Prostate gland (tissue), 2 donors: ENCODE measurements around the gene LSAMP. TPM values are rescaled to one million over a fixed set of nuclear protein-coding genes. Genes with fewer than 3 reads are reported as not detected.

Source experiments
- DNase-seq: peaks from one replicate; pipeline ENCODE4 v3.0.0-alpha.2; 2019; ENCODE audit warnings: low spot score
- H3K27ac ChIP-seq, 2 donors: fragments of 200-600 bp; sonication (generic); 2 replicates each; pipeline ENCODE4 v1.5.1; 2017 to 2019
- H3K27me3 ChIP-seq: fragments of 200-600 bp; sonication (generic); replicated peaks from 2 replicates; pipeline ENCODE4 v1.5.1; 2019; ENCODE audit not compliant: insufficient read depth
- H3K36me3 ChIP-seq, 2 donors: fragments of 200-600 bp; sonication (generic); 1 replicate in 1 of 2; 2 replicates in 1 of 2; pipeline versions ENCODE4 v1.5.1 to v1.8.1; 2017 to 2019
- H3K4me1 ChIP-seq: fragments of 200-600 bp; sonication (generic); replicated peaks from 2 replicates; pipeline ENCODE4 v1.5.1; 2019
- H3K4me3 ChIP-seq, 2 donors: fragments of 200-600 bp; sonication (generic); 2 replicates each; pipeline ENCODE4 v1.5.1; 2017 to 2019
- H3K9me3 ChIP-seq: fragments of 200-600 bp; sonication (generic); 2 replicates; pipeline ENCODE4 v1.5.1; 2017
- POLR2A ChIP-seq: fragments of 450-650 bp; IDR thresholded peaks from one replicate; pipeline ENCODE4 v1.6.1; 2016; ENCODE audit warnings: antibody characterized with exemption, mild to moderate bottlenecking
- POLR2AphosphoS5 ChIP-seq: sonication (generic); formaldehyde crosslinking; IDR thresholded peaks from one replicate; pipeline ENCODE4 v1.6.1; 2017; ENCODE audit warnings: antibody characterized with exemption
- WGBS: methylation state at CpG from one replicate; pipeline ENCODE4 v1.1.5; 2018; 5-methylcytosine and 5-hydroxymethylcytosine counted together
- intact Hi-C: fragments of 100-400 bp; cut with DNase I; formaldehyde crosslinking; loops from one replicate; pipeline ENCODE4 v1.14.2; 2022
- total RNA-seq, 2 donors: library from RNA; depleted of rRNA; stranded (reverse); fragments of >200 nt; gene quantifications; one replicate each; pipeline ENCODE4 v1.1.0, GENCODE V29; 2016
- TF ChIP-seq, protein P1 (sequence below), 4 experiments: fragments of 200-600 bp in 2 of 4; fragments of 450-650 bp in 2 of 4; sonication (generic) in 2 of 4; IDR thresholded peaks; 1 replicate in 3 of 4; 2 replicates in 1 of 4; pipeline ENCODE4 v1.5.1; 2016 to 2019; ENCODE audit warnings: antibody characterized with exemption in 4 of 4, mild to moderate bottlenecking in 2 of 4, moderate library complexity in 2 of 4

The LSAMP gene
- total RNA-seq, 2 donors from 2014 or later = 15.4 to 38.0 TPM

DNA sequence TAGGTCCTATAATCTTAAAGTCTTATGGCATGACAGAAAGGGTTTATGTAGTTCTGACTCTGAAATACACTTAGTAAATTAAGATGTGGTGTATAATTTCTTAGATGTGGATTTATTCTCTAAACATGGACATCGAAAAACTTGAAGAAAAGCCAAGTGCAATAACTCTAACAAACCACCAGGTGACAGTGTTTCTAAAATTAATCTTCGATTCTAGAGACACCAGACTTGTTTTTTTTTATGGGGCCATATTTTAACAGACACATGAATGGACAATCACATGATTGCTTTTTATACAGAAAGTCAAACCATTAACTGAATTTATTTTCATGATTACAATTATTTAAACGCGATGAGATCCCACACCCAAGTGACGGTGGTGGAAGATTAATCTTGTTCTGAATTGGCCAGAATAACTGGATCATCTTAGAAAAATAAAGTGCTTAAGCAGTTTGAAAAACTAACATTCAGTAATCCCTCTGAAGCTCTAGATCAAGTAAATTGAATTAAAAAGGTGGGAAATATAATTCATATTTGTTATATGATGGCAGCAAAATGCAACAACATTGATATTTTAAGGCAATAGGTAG, 305.1 kb downstream of the LSAMP start:
- no peaks in the 10 kb centered on the region for H3K4me1 ChIP-seq
- TF ChIP-seq POLR2AphosphoS5 = no peak
- TF ChIP-seq, protein P1, sequence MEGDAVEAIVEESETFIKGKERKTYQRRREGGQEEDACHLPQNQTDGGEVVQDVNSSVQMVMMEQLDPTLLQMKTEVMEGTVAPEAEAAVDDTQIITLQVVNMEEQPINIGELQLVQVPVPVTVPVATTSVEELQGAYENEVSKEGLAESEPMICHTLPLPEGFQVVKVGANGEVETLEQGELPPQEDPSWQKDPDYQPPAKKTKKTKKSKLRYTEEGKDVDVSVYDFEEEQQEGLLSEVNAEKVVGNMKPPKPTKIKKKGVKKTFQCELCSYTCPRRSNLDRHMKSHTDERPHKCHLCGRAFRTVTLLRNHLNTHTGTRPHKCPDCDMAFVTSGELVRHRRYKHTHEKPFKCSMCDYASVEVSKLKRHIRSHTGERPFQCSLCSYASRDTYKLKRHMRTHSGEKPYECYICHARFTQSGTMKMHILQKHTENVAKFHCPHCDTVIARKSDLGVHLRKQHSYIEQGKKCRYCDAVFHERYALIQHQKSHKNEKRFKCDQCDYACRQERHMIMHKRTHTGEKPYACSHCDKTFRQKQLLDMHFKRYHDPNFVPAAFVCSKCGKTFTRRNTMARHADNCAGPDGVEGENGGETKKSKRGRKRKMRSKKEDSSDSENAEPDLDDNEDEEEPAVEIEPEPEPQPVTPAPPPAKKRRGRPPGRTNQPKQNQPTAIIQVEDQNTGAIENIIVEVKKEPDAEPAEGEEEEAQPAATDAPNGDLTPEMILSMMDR (IDR thresholded peaks at IDR 0.05) = peak; percentile 55 to 90 (median 79)
- H3K27me3 ChIP-seq = no peaks in the 10 kb centered on the region
- DNase-seq = no peak
- no peaks in the 10 kb centered on the region for H3K36me3 ChIP-seq
- H3K4me3 ChIP-seq = no peak overlapping the region
- intact Hi-C loops = loop anchor here (5.0 kb wide), 1 partner anchor 312 kb away; no protein-coding TSS in a partner anchor
- WGBS = 29% methylated on average over 5 of the region's 5 CpGs
- H3K9me3 ChIP-seq = no peaks in the 10 kb centered on the region
- H3K27ac ChIP-seq = no peak overlapping the region

DNA sequence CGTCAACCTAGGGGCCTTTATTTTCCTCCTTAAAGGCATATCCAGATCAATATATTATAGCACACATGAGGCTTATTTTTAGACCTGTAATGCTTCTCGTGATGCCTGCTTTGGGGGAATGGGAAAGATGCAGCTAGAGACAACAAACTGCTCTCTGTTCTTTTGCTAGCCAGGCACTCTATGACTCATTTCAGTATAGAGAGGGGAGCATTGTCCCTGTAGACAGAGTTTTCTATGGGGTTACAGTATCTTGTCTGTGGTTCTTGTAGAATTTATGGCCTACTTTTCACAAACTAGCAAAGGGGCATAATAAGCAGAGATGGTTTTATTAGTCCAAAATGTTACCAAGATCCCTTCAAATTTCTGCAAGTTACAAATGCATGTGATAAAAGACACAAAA, 305.6 kb downstream of the LSAMP start:
- WGBS = 86% methylated on average over 2 of the region's 2 CpGs
- no peak overlapping the region for H3K4me3 ChIP-seq
- no peaks in the 10 kb centered on the region for H3K9me3 ChIP-seq
- TF ChIP-seq POLR2AphosphoS5 (no peak), POLR2A (no peak)
- TF ChIP-seq, protein P1 (IDR thresholded peaks at IDR 0.05) = no peak
- H3K27ac ChIP-seq = no peak overlapping the region
- intact Hi-C loops = loop anchor here (5.0 kb wide), 2 partner anchors 313 to 618 kb away; no protein-coding TSS in a partner anchor
- H3K36me3 ChIP-seq = no peaks in the 10 kb centered on the region
- DNase-seq = no peak
- H3K4me1 ChIP-seq = no peaks in the 10 kb centered on the region
- H3K27me3 ChIP-seq = no peaks in the 10 kb centered on the region

DNA sequence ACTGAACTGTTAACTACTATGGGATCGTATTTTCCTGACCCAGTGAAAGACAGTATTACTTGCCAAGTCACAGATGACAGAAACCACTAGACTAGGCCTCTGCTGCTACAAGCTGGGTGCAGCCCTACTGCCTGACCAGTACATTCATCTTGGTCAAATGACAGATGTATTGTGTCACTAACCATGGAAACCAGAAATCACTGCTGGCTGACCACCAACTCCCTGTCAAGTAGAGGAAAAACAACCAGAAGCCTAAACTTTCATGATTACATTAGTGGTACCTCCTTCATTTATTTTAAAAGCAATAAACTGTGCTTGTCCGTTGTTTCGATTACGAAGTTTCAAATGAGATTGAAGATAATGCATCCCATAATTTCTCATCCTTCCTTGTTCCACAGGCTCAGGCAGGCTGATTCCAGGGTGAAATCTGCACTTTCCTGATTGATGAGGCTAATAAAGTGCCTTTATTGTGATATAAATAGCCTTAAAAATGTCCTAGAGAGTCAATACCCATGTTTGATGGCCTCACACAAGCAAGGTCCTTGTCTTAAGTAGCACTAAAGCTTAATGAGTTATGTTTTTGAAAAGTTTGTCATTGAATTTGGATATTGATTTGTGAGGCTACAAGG, 309.7 kb downstream of the LSAMP start:
- peak; percentile 7 for DNase-seq

DNA sequence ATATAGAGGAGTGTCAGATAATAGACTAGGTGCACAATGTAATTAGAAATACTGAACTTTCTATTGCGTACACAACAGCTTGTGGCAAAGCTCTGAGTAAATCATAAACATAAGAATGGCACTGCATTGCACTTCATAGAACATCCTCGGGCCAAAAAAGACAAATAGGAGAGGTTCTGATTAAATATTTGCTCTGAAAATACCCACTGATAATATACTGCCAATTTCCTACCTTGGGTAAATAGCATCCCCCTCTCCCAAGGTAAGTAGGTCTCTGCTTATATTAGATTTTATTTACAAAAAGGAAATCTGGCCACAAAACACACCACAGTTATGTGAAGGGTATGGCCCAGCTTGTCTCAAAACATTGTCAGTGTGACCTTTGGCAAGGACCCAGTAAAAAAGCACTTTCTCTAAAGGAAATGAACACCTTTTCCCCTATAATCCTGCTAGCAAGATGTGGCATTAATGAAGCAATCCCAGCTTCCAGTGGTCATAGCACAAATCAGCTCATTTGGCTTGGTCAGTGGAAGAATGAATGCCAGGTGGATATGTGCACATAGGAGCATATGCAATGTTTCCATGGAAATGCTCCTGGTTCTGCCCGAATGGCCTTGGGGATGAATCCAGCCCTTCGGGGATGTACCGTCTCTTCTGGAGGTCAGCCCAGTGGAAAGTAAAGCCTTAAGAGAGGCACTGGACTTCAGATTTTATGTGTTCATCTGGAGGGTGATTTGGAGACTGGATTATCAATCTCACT, 315.9 kb downstream of the LSAMP start:
- Histone ChIP-seq H3K9me3 (no peaks in the 10 kb centered on the region), H3K27ac (no peak overlapping the region), H3K4me3 (no peak overlapping the region), H3K36me3 (no peaks in the 10 kb centered on the region), H3K27me3 (no peaks in the 10 kb centered on the region), H3K4me1 (no peaks in the 10 kb centered on the region)
- DNase-seq = no peak
- TF ChIP-seq POLR2A (no peak), POLR2AphosphoS5 (no peak)
- TF ChIP-seq, protein P1 (IDR thresholded peaks at IDR 0.05) = no peak
- intact Hi-C loops = no loop called here
- WGBS = 54% methylated on average over 5 of the region's 5 CpGs

More for the DNA sequence above, 309.7 kb downstream of the LSAMP start:
- H3K4me3 ChIP-seq = no peak overlapping the region
- H3K27ac ChIP-seq = no peak overlapping the region
- WGBS = 6% methylated on average over 4 of the region's 4 CpGs
- no peaks in the 10 kb centered on the region for H3K4me1 ChIP-seq
- no peaks in the 10 kb centered on the region for H3K27me3 ChIP-seq
- no peaks in the 10 kb centered on the region for H3K36me3 ChIP-seq
- H3K9me3 ChIP-seq = no peaks in the 10 kb centered on the region
- intact Hi-C loops = loop anchor here (5.0 kb wide), 1 partner anchor 622 kb away; no protein-coding TSS in a partner anchor
- TF ChIP-seq POLR2AphosphoS5 = peak; percentile 16
- no peak for TF ChIP-seq POLR2A

DNA sequence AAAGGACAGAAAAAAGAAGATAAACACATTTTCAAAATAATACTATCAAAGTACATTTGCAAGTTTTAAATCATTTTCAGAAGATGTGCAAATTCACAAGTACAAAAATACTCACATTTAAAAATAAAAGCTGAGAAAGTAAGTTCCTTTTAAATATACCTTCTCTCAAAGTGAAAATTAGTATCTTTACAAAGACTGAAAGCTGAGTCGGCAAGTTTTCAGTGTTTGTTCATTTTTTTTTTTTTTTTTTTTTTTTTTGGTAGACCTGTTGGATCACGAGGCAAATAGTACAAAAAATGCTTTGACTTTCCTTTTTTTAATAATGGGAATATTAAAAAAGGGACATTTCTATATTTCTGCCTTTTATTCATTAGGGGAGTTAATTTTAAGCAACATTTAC, 317.8 kb downstream of the LSAMP start:
- Histone ChIP-seq H3K27ac (no peak overlapping the region), H3K9me3 (no peaks in the 10 kb centered on the region), H3K4me1 (no peaks in the 10 kb centered on the region), H3K4me3 (no peak overlapping the region), H3K36me3 (no peaks in the 10 kb centered on the region), H3K27me3 (no peaks in the 10 kb centered on the region)
- 75% methylated on average over 2 of the region's 2 CpGs for WGBS
- intact Hi-C loops = no loop called here
- TF ChIP-seq POLR2A = no peak
- TF ChIP-seq, protein P1 (IDR thresholded peaks at IDR 0.05) = no peak
- TF ChIP-seq POLR2AphosphoS5 = no peak
- DNase-seq = no peak
